NCI-H2029 treated with DMSO at 0.1 percent for 48 hours (cell line): ENCODE data around the gene SMTNL2.
"Not testable (repeated sequence)": the region's sequence is repeated elsewhere in the genome, so short reads cannot be mapped to it uniquely, and the experiment has no call there.

Experiments
- DNase-seq: peaks from one replicate; lab custom pipeline; 2025; lab: John Stamatoyannopoulos, UW

SMTNL2 gene

GRCh38 chr17:4585638-4585994, 1.3 kb downstream of the SMTNL2 start:
- DNase-seq, result no peak

DNA sequence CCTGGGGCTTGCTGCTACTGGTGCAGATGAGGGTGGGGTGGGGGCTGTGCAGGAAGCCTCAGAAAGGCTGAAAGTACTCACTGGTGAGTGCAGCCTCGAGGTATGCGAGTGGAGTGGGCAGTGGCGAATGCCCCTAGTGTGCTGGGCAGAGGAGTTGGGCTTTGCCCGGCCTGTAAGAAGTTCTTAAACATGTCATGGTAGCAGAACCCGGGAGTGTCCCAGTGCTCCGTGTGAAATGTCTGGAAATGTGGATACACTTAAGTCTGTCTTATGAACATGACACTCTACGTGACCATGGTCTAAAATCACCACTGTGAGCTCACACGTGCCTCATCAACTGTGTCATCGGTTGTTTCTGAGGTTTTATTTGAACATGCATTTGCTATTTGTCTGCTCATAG, 1.7 kb downstream of the SMTNL2 start:
- DNase-seq, result no peak

DNA sequence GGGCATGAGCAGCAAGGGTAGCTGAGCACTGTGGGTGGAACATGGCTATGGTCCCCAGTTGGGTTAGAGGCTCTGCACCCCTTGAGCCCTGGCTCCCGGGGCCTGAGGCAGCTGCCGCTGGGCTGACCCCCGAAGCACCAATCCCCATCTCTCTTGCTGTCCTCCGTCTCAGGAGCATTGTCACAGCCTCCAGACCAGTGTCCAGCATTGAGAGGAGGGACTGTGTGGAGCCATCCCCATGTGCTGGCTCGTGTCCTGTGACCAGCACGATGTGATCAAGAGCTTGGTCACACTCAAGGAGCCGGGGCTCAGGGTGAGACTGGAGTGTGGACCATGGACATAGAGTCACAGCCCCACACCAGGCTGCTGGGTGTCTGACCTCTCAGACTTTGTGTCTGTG, 2.9 kb downstream of the SMTNL2 start:
- DNase-seq, result no peak

- no peak for DNase-seq
Measured at GRCh38 chr17:4587803-4588202, 3.5 kb downstream of the SMTNL2 start.

DNA sequence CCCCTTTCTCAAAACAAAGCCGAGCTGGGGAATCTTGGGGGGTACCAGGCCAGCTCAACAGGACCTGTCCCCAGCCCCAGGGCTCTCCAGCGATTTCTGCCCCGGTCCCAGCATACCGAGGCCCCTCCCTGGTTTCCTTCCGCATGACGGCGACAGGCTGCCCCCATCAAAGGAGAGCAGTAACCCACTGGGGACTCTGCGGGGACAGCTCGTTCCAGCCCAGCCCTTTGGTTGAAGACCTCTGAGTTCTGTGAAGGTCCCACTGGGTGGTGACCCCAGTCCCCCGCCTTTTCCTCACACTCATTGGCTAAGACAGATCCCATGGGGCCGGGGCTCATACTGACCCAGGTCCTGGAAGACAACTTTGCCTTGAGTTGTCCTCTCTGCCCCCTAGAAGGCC, 4.1 kb downstream of the SMTNL2 start:
- DNase-seq, result no peak

- DNase-seq, result no peak
Measured at GRCh38 chr17:4588898-4589625, 4.7 kb downstream of the SMTNL2 start.

DNA sequence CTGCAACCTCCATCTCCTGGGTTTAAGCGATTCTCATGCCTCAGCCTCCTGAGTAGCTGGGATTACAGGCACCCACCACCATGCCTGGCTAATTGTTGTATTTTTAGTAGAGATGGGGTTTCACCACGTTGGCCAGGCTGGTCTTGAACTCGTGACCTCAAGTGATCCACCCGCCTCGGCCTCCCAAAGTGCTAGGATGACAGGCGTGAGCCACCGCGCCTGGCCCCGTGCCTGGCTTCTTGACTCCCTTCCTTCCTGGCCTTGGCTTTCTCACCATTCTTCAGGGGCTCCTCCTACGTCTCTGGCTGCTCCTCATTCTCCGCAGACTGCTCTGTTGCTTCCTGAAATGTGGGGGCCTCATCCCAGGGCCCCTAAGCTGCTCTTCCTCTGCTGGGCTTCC, 5.7 kb downstream of the SMTNL2 start:
- DNase-seq, result not testable (repeated sequence)

GRCh38 chr17:4590981-4591453, 6.7 kb downstream of the SMTNL2 start:
- no peak for DNase-seq

GRCh38 chr17:4591529-4591928, 7.2 kb downstream of the SMTNL2 start:
- DNase-seq, result no peak

DNA sequence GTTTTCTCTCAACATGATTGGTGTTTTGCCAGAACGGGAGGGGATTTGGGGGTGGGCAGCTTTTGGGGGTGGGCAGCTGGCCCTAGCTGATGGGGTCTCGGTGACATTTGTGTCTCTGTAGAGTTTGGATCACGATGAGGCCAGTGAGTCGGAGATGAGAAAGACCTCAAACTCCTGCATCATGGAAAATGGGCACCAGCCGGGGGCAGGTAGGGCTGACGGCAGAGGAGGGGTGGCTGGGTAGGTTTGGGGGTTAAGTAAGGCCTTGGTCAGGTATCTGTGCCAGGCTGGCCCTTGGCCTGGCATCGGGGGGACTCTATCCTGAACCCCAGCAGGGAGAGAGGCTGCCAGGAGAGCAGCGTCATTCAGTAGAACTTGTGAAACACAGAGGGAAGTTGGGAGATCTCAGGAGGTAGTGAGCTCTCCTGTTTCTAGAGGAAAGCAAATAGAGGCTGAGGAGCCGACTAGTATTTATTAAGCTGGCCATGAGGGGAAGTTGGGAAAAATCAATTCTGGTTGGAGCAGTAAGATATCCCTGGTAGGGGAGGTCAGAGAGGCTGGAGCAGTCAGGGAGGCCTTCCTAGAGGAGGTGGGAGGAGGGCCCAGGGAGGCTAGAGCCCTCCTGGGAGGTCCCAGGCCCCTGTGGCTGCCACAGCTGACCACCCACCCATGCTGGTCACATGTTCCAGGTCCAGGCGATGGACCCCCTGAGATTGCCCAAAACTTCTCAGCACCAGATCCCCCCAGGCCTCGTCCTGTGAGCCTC, 8.1 kb downstream of the SMTNL2 start:
- no peak for DNase-seq

DNA sequence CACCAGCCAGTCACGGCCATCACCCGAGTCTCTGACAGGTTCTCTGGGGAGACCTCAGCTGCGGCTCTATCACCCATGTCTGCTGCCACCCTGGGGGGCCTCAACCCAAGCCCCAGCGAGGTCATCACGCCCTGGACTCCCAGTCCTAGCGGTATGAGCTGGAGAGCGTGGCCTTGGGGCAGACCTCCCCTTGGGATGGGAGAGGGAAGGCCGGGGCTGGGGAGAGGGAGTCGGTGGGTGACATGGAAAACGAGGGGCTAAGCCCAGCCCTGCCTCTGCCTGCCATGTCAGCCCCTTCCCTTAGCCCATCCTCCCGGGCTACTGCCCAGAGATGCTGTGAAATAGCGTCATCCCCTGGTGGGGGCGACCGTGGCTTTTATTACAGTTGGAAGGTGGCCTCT, 8.7 kb downstream of the SMTNL2 start:
- no peak for DNase-seq

GRCh38 chr17:4594406-4594805, 10.1 kb downstream of the SMTNL2 start:
- DNase-seq, result no peak

- DNase-seq, result no peak
Measured at GRCh38 chr17:4594931-4595684, 10.8 kb downstream of the SMTNL2 start.

DNA sequence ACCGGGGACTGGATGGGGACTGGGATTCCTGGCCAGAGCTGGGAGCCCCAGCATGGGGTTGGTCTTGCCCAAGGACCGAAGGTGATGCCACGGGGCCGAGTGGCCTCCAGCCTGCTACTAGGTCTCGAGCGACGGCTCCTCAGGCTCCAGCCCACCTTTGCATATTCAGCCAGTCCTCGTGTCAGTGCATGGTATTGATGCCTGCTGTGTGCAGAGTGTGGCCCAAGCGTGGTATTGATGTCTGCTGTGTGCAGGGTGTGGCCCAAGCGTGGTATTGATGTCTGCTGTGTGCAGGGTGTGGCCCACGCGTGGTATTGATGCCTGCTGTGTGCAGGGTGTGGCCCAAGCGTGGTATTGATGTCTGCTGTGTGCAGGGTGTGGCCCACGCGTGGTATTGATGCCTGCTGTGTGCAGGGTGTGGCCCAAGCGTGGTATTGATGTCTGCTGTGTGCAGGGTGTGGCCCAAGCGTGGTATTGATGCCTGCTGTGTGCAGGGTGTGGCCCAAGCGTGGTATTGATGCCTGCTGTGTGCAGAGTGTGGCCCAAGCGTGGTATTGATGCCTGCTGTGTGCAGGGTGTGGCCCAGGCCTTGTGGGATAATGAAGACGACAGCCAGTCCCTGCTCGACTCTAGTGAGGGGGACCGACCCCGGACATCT, 11.5 kb downstream of the SMTNL2 start:
- not testable (repeated sequence) for DNase-seq

DNA sequence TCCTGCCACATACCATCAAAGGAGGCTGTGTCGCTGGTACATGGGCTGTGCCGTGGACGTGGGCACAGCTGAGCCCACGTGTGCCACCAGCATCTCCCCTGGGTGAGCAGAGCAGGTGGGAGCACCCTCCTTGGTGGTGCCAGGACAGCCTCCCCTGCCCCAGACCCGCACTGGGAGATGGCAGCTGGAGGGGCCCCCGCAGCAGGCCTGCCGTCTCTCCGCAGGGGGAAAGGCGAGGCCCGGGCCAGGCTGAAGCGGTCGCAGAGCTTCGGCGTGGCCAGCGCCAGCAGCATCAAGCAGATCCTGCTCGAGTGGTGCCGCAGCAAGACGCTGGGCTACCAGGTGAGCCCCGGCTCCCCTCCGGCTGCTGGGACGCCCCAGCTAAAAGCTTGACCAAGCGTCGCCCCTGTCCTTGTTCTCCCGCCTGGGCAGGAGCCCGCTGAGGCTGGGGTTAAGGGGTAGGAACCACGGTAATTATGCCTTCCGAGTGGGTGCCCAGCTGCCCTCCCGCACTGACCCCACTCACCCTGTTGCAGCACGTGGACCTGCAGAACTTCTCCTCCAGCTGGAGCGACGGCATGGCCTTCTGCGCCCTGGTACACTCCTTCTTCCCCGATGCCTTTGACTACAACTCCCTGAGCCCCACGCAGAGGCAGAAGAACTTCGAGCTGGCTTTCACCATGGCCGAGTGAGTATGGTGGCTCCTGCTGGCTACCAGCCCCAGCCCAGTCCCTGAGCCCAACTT, 12.5 kb downstream of the SMTNL2 start:
- DNase-seq, result no peak

- no peak for DNase-seq
Measured at GRCh38 chr17:4597975-4598374, 13.6 kb downstream of the SMTNL2 start.

DNA sequence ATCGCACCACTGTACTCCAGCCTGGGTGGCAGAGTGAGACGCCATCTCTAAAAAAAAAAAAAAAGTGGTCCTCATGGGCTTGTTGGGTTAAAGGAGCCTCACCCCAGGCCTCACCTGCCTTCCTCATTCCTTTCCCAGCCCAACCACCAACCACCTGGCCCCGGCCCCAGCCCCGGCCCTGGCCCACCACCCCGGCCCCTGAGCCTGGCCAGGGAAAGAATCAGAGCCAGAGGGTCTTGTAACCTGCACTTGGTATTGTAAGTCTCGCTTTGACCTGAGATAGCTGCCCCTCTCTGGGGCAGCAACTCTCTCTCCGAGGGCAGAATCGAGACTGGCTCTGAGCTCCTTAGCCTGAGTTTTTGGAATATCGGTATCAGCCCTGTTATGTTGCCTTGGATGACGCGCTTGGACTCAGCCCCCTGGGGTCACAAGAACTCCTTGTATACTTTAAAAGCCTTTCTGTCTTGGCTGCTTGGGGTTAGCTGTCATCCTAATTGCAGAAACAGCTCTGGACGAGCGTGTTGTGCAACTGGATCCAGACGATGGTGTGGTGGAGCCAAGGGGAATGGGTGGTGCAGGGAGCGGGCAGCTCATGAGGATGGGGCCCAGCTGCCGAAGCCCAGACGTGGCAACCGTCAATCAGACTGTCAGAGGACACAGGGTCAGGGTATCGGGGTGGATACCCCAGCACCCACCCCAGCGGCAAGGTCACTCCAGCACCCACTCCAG, 14.6 kb downstream of the SMTNL2 start:
- DNase-seq, result no peak

DNA sequence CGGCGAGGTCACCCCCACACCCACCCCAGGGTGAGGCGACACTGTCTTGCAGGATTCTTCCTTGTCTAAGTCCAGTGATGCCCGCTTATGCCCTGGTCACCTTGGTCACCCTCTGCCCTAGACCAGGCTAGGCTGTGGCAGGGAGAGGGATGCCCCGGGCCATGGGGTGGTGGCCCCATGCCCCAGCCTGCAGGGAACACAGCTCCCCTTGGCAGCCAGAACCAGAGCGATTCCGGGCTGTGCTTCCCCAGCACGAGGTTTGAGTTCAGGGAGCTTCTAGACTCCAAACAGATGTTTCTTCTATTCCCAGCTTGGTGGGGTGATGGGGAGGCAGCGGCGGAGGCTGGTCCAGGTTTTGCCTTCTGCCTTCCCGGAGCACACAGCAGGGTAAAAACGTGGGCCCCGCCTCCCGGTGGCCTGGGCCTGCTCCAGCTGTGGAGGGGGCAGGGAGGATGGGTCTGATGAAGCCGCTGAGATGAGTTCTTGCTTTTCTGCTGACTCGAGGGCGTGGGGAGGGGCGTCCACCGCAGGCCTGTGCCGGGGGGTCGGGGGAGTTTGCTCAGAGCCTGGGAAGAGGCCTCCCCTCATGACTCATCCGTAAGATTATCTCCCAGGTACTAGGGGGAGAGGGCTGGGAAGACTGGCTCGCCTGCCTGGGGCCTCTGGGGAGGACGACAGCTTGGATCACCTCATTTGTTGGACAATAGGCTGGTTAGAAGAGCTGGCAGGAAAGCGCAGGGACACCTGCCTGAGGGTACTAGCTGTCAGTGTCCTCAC, 15.4 kb downstream of the SMTNL2 start:
- no peak for DNase-seq

DNA sequence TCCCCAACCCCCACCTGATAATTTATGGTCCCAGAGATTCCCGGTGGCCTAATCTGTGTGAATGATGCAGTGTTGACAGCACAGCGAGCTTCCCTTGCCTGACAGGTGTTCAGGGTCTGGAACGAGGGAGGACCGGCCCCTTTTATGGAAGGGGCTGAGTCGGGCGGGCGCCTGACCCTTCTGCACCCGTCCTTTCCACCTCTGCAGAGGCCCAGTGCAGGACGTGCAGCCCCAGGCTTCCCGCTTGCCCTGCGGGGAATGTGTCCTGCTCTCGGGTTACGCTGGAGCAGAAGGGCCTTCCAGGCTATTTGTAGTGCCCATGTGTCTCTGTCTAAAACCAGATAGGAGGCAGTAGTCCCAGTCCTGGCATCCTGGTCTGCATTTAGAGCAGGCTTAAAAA, 16.2 kb downstream of the SMTNL2 start:
- DNase-seq, result no peak

- DNase-seq, result no peak
Measured at GRCh38 chr17:4601326-4601725, 17.0 kb downstream of the SMTNL2 start.
